GM23338 (cell line): ENCODE data around the gene CCDC167.

Experiments used
- CREB1 ChIP-seq: fragments of 250-450 bp; sonication (Bioruptor Pico); IDR thresholded peaks from 2 replicates; pipeline ENCODE4 v1.5.0; 2020; ENCODE audit warnings: low read depth, mild to moderate bottlenecking, moderate library complexity
- CTCF ChIP-seq, 2 experiments: fragments of 200-600 bp in 1 of 2; sonication (generic) in 1 of 2; conservative IDR thresholded peaks; 2 replicates each; pipeline versions ENCODE4 v1.5.1 to v1.6.1; 2016 to 2017; ENCODE audit warnings: antibody characterized with exemption in 2 of 2, low read depth in 2 of 2, mild to moderate bottlenecking in 2 of 2, moderate library complexity in 1 of 2
- EZH2 ChIP-seq: fragments of 200-600 bp; sonication (generic); IDR thresholded peaks from one replicate; pipeline ENCODE4 v1.8.0; 2017; ENCODE audit warnings: antibody characterized with exemption, mild to moderate bottlenecking, low read depth; ENCODE audit not compliant: unreplicated experiment
- EZH2phosphoT487 ChIP-seq: fragments of 200-600 bp; sonication (generic); IDR thresholded peaks from one replicate; pipeline ENCODE4 v1.8.1; 2018; ENCODE audit warnings: antibody characterized with exemption; ENCODE audit not compliant: unreplicated experiment
- POLR2AphosphoS5 ChIP-seq: IDR thresholded peaks from 2 replicates; pipeline ENCODE4 v1.6.1; 2016; ENCODE audit warnings: antibody characterized with exemption, low read depth
- STAT1 ChIP-seq: IDR thresholded peaks from one replicate; pipeline ENCODE4 v1.6.1; 2016; ENCODE audit warnings: antibody characterized with exemption; ENCODE audit not compliant: unreplicated experiment
- TF ChIP-seq, protein P1 (sequence below): IDR thresholded peaks from one replicate; pipeline ENCODE4 v1.6.1; 2018; ENCODE audit warnings: antibody characterized with exemption; ENCODE audit not compliant: unreplicated experiment

GRCh38 chr6:37485291-37485702 is 14.4 kb downstream of the CCDC167 start:
- TF ChIP-seq CTCF (conservative IDR thresholded peaks at IDR 0.05; ENCODE audit: low read depth in 2 of 2) (peak; percentile 33 to 39; a peak in 3 of 4 replicates), POLR2AphosphoS5 (no peak), EZH2phosphoT487 (no peak), EZH2 (no peak), CREB1 (CRISPR knock-in tag) (no peak), STAT1 (no peak)
- TF ChIP-seq, protein P1, sequence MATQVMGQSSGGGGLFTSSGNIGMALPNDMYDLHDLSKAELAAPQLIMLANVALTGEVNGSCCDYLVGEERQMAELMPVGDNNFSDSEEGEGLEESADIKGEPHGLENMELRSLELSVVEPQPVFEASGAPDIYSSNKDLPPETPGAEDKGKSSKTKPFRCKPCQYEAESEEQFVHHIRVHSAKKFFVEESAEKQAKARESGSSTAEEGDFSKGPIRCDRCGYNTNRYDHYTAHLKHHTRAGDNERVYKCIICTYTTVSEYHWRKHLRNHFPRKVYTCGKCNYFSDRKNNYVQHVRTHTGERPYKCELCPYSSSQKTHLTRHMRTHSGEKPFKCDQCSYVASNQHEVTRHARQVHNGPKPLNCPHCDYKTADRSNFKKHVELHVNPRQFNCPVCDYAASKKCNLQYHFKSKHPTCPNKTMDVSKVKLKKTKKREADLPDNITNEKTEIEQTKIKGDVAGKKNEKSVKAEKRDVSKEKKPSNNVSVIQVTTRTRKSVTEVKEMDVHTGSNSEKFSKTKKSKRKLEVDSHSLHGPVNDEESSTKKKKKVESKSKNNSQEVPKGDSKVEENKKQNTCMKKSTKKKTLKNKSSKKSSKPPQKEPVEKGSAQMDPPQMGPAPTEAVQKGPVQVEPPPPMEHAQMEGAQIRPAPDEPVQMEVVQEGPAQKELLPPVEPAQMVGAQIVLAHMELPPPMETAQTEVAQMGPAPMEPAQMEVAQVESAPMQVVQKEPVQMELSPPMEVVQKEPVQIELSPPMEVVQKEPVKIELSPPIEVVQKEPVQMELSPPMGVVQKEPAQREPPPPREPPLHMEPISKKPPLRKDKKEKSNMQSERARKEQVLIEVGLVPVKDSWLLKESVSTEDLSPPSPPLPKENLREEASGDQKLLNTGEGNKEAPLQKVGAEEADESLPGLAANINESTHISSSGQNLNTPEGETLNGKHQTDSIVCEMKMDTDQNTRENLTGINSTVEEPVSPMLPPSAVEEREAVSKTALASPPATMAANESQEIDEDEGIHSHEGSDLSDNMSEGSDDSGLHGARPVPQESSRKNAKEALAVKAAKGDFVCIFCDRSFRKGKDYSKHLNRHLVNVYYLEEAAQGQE: no peak
